Measurements from ENCODE around the gene SYCE1. TPM values are rescaled to one million over a fixed set of nuclear protein-coding genes. Genes with fewer than 3 reads are reported as not detected.
"Not testable (repeated sequence)": the region's sequence is repeated elsewhere in the genome, so short reads cannot be mapped to it uniquely, and the experiment has no call there.

The SYCE1 gene
- total and polyA plus RNA-seq, 2 donors (not counting 1 experiment from before 2014, with no cell fraction given) = 0.42 TPM; not detected in 1

GRCh38 chr10:133611079-133611478 is 45.7 kb upstream of the SYCE1 start:
- no peaks in the 10 kb centered on the region for H3K4me1 ChIP-seq (ENCODE audit: control insufficient read depth in 2 of 2, insufficient read depth in 2 of 2, low read length in 2 of 2)
- no peak overlapping the region for H3K4me3 ChIP-seq (ENCODE audit: control extremely low read depth in 1 of 5, extremely low read depth in 1 of 5, insufficient read depth in 1 of 5, low read depth in 2 of 5, low read length in 4 of 5)
- no peaks in the 10 kb centered on the region for H4K20me1 ChIP-seq (ENCODE audit: control insufficient read depth, insufficient read depth, low read length, poor library complexity, severe bottlenecking)
- H3K9me3 Mint-ChIP-seq (ENCODE audit: insufficient read depth) = peaks cover 3% of the 10 kb centered on the region
- 61% methylated on average over 4 of the region's 4 CpGs for WGBS (ENCODE audit: insufficient coverage)
- no peaks in the 10 kb centered on the region for H3K4me1 Mint-ChIP-seq
- peaks cover 29% of the 10 kb centered on the region for H3K27me3 Mint-ChIP-seq
- ChIA-PET POLR2A (no interaction called here), CTCF (no interaction called here)
- H3K27me3 ChIP-seq (replicated peaks in 1 of 4; ENCODE audit: control extremely low read depth in 1 of 4, control insufficient read depth in 3 of 4, insufficient read depth in 4 of 4, low read length in 3 of 4) = peaks cover 0 to 2% (median 0%) of the 10 kb centered on the region in 4 experiments
- H3K4me2 ChIP-seq (replicated peaks; ENCODE audit: low read depth, low read length, poor library complexity, severe bottlenecking) = no peak overlapping the region
- no peak overlapping the region for H3K27ac ChIP-seq (ENCODE audit: low read length in 2 of 2)
- peaks cover 0 to 6% (median 4%) of the 10 kb centered on the region in 3 donors for H3K9me3 ChIP-seq (ENCODE audit: control extremely low read depth in 1 of 3, control insufficient read depth in 2 of 3, insufficient read depth in 1 of 3, low read length in 2 of 3)
- no peak overlapping the region for H2AFZ ChIP-seq (ENCODE audit: insufficient read depth, low read depth, low read length, poor library complexity, severe bottlenecking)
- no peak overlapping the region for H3K4me3 Mint-ChIP-seq
- no peaks in the 10 kb centered on the region for H3K79me2 ChIP-seq (ENCODE audit: control insufficient read depth, insufficient read depth, low read length)
- H3K9ac ChIP-seq (ENCODE audit: low read length) = no peak overlapping the region
- H3K36me3 ChIP-seq (replicated peaks in 1 of 2; ENCODE audit: control extremely low read depth in 1 of 2, control insufficient read depth in 1 of 2, extremely low read depth in 1 of 2, insufficient read depth in 2 of 2, low read length in 1 of 2) = no peaks in the 10 kb centered on the region
- intact Hi-C loops (cut with micrococcal nuclease) = no loop called here
- no peak for ATAC-seq (ENCODE audit: low read depth)
- TF ChIP-seq EZH2 (IDR thresholded peaks at IDR 0.05; ENCODE audit: borderline replicate concordance, insufficient read depth, low read depth, low read length, poor library complexity, severe bottlenecking) (no peak), CTCF (IDR thresholded peaks at IDR 0.05) (no peak)
- DNase-seq = no peak
- H3K27ac Mint-ChIP-seq = no peak overlapping the region

GRCh38 chr10:133608855-133609254 is 43.5 kb upstream of the SYCE1 start:
- Histone ChIP-seq H3K27ac (ENCODE audit: low read length in 2 of 2) (no peak overlapping the region), H3K9ac (ENCODE audit: low read length) (no peak overlapping the region), H3K4me3 (ENCODE audit: control extremely low read depth in 1 of 5, extremely low read depth in 1 of 5, insufficient read depth in 1 of 5, low read depth in 2 of 5, low read length in 4 of 5) (no peak overlapping the region), H3K4me2 (replicated peaks; ENCODE audit: low read depth, low read length, poor library complexity, severe bottlenecking) (no peak overlapping the region), H2AFZ (ENCODE audit: insufficient read depth, low read depth, low read length, poor library complexity, severe bottlenecking) (no peak overlapping the region), H3K36me3 (replicated peaks in 1 of 2; ENCODE audit: control extremely low read depth in 1 of 2, control insufficient read depth in 1 of 2, extremely low read depth in 1 of 2, insufficient read depth in 2 of 2, low read length in 1 of 2) (no peaks in the 10 kb centered on the region), H3K4me1 (ENCODE audit: control insufficient read depth in 2 of 2, insufficient read depth in 2 of 2, low read length in 2 of 2) (no peaks in the 10 kb centered on the region), H3K27me3 (replicated peaks in 1 of 4; ENCODE audit: control extremely low read depth in 1 of 4, control insufficient read depth in 3 of 4, insufficient read depth in 4 of 4, low read length in 3 of 4) (peaks cover 0 to 9% (median 5%) of the 10 kb centered on the region in 4 experiments), H3K9me3 (ENCODE audit: control extremely low read depth in 1 of 3, control insufficient read depth in 2 of 3, insufficient read depth in 1 of 3, low read length in 2 of 3) (peaks cover 0 to 6% (median 4%) of the 10 kb centered on the region in 3 donors), H4K20me1 (ENCODE audit: control insufficient read depth, insufficient read depth, low read length, poor library complexity, severe bottlenecking) (no peaks in the 10 kb centered on the region), H3K79me2 (ENCODE audit: control insufficient read depth, insufficient read depth, low read length) (no peaks in the 10 kb centered on the region)
- intact Hi-C loops (cut with micrococcal nuclease) = no loop called here
- no peak for ATAC-seq (ENCODE audit: low read depth)
- CTCF ChIA-PET = interaction anchor here (0.9 to 1.5 kb wide), 3 partner anchors 276 to 465 kb away, joined by 3 to 4 read pairs (median 3); no protein-coding TSS in a partner anchor
- no CpG with 5 or more reads among the region's 3 CpGs for WGBS (ENCODE audit: insufficient coverage)
- H3K27ac Mint-ChIP-seq = no peak overlapping the region
- H3K27me3 Mint-ChIP-seq = peaks cover 45% of the 10 kb centered on the region
- peaks cover 3% of the 10 kb centered on the region for H3K9me3 Mint-ChIP-seq (ENCODE audit: insufficient read depth)
- peak; percentile 25 for DNase-seq
- no peaks in the 10 kb centered on the region for H3K4me1 Mint-ChIP-seq
- POLR2A ChIA-PET = no interaction called here
- TF ChIP-seq CTCF (IDR thresholded peaks at IDR 0.05) = peak; percentile 45
- no peak for TF ChIP-seq EZH2 (IDR thresholded peaks at IDR 0.05; ENCODE audit: borderline replicate concordance, insufficient read depth, low read depth, low read length, poor library complexity, severe bottlenecking)
- no peak overlapping the region for H3K4me3 Mint-ChIP-seq

GRCh38 chr10:133603434-133603833 is 38.1 kb upstream of the SYCE1 start:
- H2AFZ ChIP-seq (ENCODE audit: insufficient read depth, low read depth, low read length, poor library complexity, severe bottlenecking); H3K9ac ChIP-seq (ENCODE audit: low read length); H3K4me2 ChIP-seq (replicated peaks; ENCODE audit: low read depth, low read length, poor library complexity, severe bottlenecking); H3K4me3 ChIP-seq (ENCODE audit: control extremely low read depth in 1 of 5, extremely low read depth in 1 of 5, insufficient read depth in 1 of 5, low read depth in 2 of 5, low read length in 4 of 5); intact Hi-C loops (cut with micrococcal nuclease); H3K9me3 ChIP-seq (ENCODE audit: control extremely low read depth in 1 of 3, control insufficient read depth in 2 of 3, insufficient read depth in 1 of 3, low read length in 2 of 3); H3K9me3 Mint-ChIP-seq (ENCODE audit: insufficient read depth); H3K4me3 Mint-ChIP-seq; H3K4me1 ChIP-seq (ENCODE audit: control insufficient read depth in 2 of 2, insufficient read depth in 2 of 2, low read length in 2 of 2); POLR2A ChIA-PET; H4K20me1 ChIP-seq (ENCODE audit: control insufficient read depth, insufficient read depth, low read length, poor library complexity, severe bottlenecking); DNase-seq; H3K27ac ChIP-seq (ENCODE audit: low read length in 2 of 2); H3K36me3 ChIP-seq (replicated peaks in 1 of 2; ENCODE audit: control extremely low read depth in 1 of 2, control insufficient read depth in 1 of 2, extremely low read depth in 1 of 2, insufficient read depth in 2 of 2, low read length in 1 of 2); H3K79me2 ChIP-seq (ENCODE audit: control insufficient read depth, insufficient read depth, low read length); H3K4me1 Mint-ChIP-seq; H3K27ac Mint-ChIP-seq; ATAC-seq (ENCODE audit: low read depth): not testable (repeated sequence)
- H3K27me3 ChIP-seq (replicated peaks in 1 of 4; ENCODE audit: control extremely low read depth in 1 of 4, control insufficient read depth in 3 of 4, insufficient read depth in 4 of 4, low read length in 3 of 4) = peaks cover 0 to 16% (median 11%) of the 10 kb centered on the region in 4 experiments
- H3K27me3 Mint-ChIP-seq = peaks cover 73% of the 10 kb centered on the region
- CTCF ChIA-PET = interaction anchor here (0.6 kb wide), 1 partner anchor 113 kb away, joined by 4 read pairs; no protein-coding TSS in a partner anchor
- 67% methylated on average over 2 of the region's 2 CpGs for WGBS (ENCODE audit: insufficient coverage)

Measured in B cell (primary cell).